ENCODE measurements around the gene S100A5.
A peak's percentile ranks its signal among the peaks of the same experiment; 100 is the strongest.

Gene S100A5

DNA sequence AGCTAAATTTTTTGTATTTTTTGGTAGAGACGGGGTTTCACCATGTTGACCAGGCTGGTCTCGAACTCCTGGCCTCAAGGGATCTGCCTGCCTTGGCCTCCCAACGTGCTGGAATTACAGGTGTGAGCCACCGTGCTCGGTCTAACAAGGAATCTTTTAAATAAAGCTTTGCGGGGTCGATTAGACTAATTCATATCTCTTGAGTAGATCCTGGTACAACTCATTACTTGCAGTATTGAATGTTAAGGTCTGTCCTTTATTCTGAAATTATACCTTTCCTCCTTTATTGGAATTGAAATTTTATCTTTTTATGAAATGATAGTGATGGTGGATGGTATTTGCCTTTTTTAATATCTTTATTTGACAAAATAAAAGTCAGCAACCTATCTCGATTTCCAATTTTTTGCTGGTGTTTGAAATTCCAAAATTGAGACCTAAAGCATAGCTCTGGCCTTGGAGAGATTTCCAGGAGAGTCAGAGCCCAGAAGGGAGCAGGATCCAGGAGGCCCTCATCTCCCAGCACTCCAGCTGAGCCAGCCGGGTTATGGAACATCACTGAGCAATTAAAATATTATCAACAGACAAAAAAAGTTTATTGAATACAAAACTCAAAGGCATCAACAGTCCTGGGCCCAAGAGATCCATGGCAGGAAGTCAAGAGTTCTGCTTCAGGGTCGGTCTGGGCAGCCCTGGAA is 20.2 kb upstream of the S100A5 start:
- no peak overlapping the region for H3K27ac Mint-ChIP-seq
- ATAC-seq (replicated peaks) (no peak), DNase-seq (no peak)
- peaks cover 10 to 11% of the 10 kb centered on the region in 2 donors for H3K4me1 Mint-ChIP-seq
- no peak overlapping the region for H3K4me3 Mint-ChIP-seq
- no peaks in the 10 kb centered on the region for H3K36me3 Mint-ChIP-seq
- no peaks in the 10 kb centered on the region for H3K27me3 Mint-ChIP-seq
- no peaks in the 10 kb centered on the region for H3K9me3 Mint-ChIP-seq

DNA sequence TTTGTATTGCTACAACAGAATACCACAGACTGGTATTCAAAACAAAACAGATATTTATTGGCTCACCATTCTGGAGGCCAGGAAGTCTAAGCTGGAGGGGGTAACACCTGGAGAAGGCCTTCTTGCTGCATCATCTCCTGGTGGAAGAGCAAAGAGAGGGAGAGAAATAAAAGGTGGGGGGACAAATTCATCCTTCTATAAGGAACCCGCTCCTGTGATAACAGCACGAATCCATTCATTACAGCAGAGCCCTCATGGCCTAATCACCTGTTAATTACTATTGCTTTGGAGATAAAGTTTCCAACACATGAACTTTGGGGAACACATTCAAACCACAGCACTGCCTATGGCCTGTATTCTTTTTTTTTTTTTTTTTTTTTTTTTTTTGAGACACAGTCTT is 19.5 kb upstream of the S100A5 start:
- no peaks in the 10 kb centered on the region for H3K36me3 Mint-ChIP-seq
- H3K27me3 Mint-ChIP-seq = no peaks in the 10 kb centered on the region
- DNase-seq (no peak), ATAC-seq (replicated peaks) (no peak)
- H3K9me3 Mint-ChIP-seq = no peaks in the 10 kb centered on the region
- H3K4me1 Mint-ChIP-seq = peaks cover 4% of the 10 kb centered on the region in 2 donors
- H3K27ac Mint-ChIP-seq = no peak overlapping the region
- no peak overlapping the region for H3K4me3 Mint-ChIP-seq

DNA sequence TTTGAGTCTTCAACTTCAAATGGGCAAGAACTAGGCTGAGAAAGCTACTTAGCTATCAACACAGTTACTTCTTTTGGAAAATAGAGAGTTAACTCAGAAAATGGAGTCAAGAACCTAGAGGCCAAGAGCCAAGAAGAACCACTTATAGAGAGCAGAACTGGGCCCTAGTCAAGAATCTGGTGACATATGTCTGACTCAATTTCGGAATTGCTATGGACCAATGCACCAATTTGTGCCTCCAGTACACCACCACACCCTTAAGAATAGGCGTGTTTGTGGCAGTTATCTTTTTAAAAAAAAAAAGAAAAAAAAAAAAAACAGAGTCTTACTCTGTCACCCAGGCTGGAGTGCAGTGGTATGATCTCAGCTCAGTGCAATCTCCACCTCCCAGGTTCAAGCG is 17.1 kb upstream of the S100A5 start:
- ATAC-seq (replicated peaks) (no peak), DNase-seq (no peak)
- Mint-ChIP-seq H3K9me3 (no peaks in the 10 kb centered on the region), H3K27ac (no peak overlapping the region), H3K4me3 (no peak overlapping the region), H3K4me1 (peaks cover 0 to 5% of the 10 kb centered on the region in 2 donors), H3K36me3 (no peaks in the 10 kb centered on the region), H3K27me3 (no peaks in the 10 kb centered on the region)

DNA sequence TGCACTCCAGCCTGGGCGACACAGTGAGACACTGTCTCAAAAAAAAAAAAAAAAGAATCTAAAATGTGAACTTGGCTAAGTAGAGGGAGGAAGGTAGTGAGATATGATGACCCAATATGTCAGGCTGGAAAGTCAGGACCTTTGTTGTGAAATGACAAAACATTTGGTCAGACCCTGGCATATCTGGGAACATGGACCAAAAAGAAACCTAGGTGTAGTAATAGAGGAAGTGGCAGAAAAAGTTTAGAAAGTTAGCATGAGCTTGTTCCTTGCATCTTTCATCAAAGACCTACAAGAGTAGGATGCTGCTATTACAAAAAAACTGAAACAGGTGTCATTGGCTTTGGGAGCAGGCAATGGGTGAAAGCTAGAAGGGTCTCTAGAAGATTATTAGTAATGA is 15.6 kb upstream of the S100A5 start:
- no peak for ATAC-seq (replicated peaks)
- H3K27me3 Mint-ChIP-seq = no peaks in the 10 kb centered on the region
- H3K9me3 Mint-ChIP-seq = no peaks in the 10 kb centered on the region
- H3K4me3 Mint-ChIP-seq = no peak overlapping the region
- H3K36me3 Mint-ChIP-seq = no peaks in the 10 kb centered on the region
- H3K4me1 Mint-ChIP-seq = peaks cover 0 to 5% of the 10 kb centered on the region in 2 donors
- no peak for DNase-seq
- no peak overlapping the region for H3K27ac Mint-ChIP-seq

DNA sequence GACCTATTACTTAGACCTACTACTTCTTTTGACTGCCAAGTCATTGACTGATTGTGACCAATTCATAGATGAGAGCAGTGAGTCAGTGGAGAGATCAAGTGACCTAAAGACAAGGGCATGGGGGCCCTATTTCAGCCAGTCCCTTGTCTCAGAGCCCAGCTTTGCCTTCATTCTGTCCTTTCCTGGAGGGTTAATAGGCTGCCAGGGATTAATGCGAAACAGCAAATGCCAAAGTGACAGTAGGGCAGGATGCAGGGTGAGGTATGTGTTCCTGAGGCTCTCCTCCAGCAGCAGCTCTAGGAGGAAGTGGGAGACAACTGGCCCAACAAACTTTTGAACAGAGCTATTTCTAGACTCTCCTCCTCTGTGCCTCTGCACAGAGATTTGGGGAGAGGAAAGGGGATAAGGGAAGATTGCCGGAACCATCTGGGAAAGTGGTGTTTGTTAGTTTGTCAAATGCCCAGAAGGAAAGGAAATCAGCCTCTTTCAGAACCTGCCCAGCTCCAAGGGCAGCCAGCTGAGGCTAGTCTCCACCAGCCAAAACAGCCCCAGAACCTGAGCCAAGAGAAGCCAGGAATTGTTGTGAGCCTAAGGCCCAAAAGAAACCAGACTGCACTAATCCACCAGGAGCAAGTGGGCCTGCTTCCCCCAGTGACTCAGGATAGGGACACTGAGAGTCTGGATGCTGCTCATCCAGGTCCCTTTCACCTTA is 13.3 kb upstream of the S100A5 start:
- no peaks in the 10 kb centered on the region for H3K9me3 Mint-ChIP-seq
- ATAC-seq (replicated peaks) = peak; percentile 18 to 31

DNA sequence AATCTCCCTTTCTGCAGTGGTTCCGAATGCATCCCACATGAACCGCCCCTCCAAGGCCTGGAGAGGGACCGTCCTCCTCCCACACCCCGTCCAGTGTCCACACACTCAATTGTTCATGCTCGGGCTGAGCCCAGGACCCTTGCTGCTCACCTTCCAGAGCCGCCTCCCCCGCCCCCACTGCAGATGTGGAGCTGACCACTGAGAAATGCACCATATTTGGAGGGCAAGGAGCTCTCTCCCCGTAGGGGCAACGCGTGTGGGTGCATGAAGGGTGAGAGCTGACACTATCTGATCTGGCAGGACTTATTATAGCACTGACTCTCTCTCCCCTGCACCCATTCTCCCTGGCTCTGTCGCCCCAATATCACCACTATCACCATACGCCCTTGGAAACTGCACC is 12.4 kb upstream of the S100A5 start:
- no peak overlapping the region for H3K4me3 Mint-ChIP-seq
- peaks cover 12 to 27% of the 10 kb centered on the region in 2 donors for H3K4me1 Mint-ChIP-seq
- no peaks in the 10 kb centered on the region for H3K9me3 Mint-ChIP-seq
- peaks cover 0 to 10% of the 10 kb centered on the region in 2 donors for H3K27me3 Mint-ChIP-seq
- ATAC-seq (replicated peaks) = no peak
- no peak overlapping the region for H3K27ac Mint-ChIP-seq
- H3K36me3 Mint-ChIP-seq = no peaks in the 10 kb centered on the region
- DNase-seq = no peak

More for the DNA sequence above, 13.3 kb upstream of the S100A5 start:
- Mint-ChIP-seq H3K36me3 (no peaks in the 10 kb centered on the region), H3K4me1 (peaks cover 6 to 22% of the 10 kb centered on the region in 2 donors), H3K4me3 (no peak overlapping the region), H3K27me3 (peaks cover 0 to 5% of the 10 kb centered on the region in 2 donors), H3K27ac (no peak overlapping the region)
- DNase-seq = no peak

DNA sequence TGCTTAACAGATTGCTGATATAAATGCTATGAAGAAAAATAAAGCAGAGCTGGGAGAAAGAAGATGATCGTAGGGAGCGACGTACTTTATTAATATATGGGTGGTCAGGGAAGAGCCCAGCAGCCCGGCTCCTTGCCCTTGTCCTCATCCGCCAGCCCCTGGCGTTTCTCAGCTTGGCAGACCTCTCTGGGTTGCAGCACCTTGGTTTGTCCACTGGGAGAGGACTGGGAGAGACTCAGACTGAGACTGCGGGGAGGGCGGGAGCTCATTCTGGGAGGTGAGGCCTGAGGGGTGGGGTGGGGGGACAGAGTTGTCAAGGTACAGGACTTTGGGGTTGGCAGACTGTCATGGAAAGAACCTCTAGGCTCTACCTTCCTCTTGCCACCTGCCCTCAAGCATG is 11.6 kb upstream of the S100A5 start:
- no peak for ATAC-seq (replicated peaks)
- DNase-seq = no peak
- H3K27ac Mint-ChIP-seq = no peak overlapping the region
- no peak overlapping the region for H3K4me3 Mint-ChIP-seq
- H3K9me3 Mint-ChIP-seq = no peaks in the 10 kb centered on the region
- peaks cover 12 to 27% of the 10 kb centered on the region in 2 donors for H3K4me1 Mint-ChIP-seq
- H3K36me3 Mint-ChIP-seq = no peaks in the 10 kb centered on the region
- H3K27me3 Mint-ChIP-seq = peaks cover 0 to 10% of the 10 kb centered on the region in 2 donors

DNA sequence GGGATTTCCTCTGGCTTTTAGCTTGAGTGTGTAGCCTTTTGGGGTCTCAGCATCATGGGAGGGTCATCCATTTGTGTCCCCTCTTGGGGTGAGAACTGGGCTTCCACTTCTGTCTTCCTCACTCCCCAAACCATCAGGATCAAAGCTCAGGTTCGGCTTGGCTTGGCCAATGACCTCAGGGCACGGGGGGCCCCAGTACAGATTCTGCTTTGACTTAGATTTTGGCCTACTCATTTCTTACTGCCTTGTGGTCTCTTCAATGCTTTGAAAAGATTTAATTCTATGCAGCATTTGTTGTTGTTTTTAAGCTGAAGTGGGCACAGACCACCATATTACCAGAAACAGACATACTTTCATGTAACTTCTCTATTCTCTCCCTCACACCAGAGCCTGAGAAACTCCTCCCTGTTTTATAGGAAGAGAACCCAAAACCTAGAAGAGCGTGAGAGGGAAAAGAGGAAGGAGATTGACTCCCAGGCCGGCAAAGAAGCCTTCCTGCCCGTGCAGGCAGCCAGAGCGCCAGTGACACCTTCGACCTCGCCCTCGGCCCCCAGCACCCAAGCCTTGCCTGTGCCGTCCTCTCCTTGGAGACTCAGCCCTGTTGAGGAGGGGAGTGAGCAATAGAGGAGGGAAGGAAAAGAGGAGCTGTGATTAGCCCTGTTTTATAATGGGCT is 10.2 kb upstream of the S100A5 start:
- ATAC-seq (replicated peaks) = no peak
- no peak overlapping the region for H3K4me3 Mint-ChIP-seq
- peaks cover 0 to 10% of the 10 kb centered on the region in 2 donors for H3K27me3 Mint-ChIP-seq
- peaks cover 15 to 35% of the 10 kb centered on the region in 2 donors for H3K4me1 Mint-ChIP-seq
- H3K27ac Mint-ChIP-seq = no peak overlapping the region
- no peak for DNase-seq
- no peaks in the 10 kb centered on the region for H3K36me3 Mint-ChIP-seq
- no peaks in the 10 kb centered on the region for H3K9me3 Mint-ChIP-seq

DNA sequence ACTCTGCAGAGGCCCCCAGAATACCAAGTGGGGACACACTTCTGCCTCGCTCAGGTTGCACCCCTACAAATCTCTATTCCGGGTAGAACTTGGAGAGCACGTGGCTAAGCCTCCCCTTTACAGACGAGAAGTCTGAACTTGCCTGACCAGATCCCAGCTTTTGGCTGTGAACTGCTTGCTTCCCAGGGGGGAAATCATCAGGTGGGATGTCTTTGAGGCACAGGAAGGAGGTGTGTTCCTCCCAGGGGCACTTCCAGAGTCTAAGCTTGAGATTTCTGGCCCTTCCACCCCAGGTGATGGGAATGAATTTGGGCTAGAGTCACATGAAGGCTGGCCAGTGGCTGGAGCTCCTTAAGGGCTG is 9.6 kb upstream of the S100A5 start:
- no peak overlapping the region for H3K27ac Mint-ChIP-seq
- no peak overlapping the region for H3K4me3 Mint-ChIP-seq
- ATAC-seq (replicated peaks) (no peak), DNase-seq (no peak)
- H3K27me3 Mint-ChIP-seq = peaks cover 0 to 13% of the 10 kb centered on the region in 2 donors
- peaks cover 21 to 41% of the 10 kb centered on the region in 2 donors for H3K4me1 Mint-ChIP-seq
- H3K9me3 Mint-ChIP-seq = no peaks in the 10 kb centered on the region
- peaks cover 0 to 5% of the 10 kb centered on the region in 2 donors for H3K36me3 Mint-ChIP-seq

DNA sequence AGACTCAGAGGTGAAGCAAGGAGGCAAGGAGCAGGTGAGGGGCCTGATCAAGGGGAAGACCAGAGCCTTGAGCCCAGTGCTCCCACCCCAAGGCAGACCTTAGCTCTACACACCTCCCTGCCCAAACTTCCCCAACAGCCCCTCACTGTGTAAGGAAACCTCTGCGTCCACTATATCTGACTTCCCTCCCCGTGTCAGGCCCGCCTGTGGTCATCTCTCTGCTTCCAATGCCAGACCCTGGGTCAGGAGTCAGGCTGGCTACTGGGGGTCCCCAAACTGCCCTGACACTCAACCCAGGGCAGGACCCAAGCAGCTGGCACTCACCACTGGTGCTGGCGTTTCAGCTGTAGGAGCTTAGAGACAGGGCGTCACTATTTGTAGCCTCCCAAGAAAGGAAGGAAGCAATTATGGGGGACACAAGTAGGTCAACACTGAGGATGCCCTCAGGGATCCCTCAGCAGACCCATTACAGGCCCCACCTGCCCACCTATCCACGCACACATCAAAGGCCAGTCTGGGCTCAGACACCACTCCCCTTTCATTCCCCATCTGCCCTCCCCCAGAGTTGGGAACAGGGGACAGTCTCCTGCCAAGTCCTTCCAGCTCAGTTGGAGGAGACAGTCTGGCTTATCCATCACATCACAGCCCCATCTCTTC is 9.1 kb upstream of the S100A5 start:
- no peak overlapping the region for H3K27ac Mint-ChIP-seq
- H3K4me1 Mint-ChIP-seq = peaks cover 26 to 46% of the 10 kb centered on the region in 2 donors
- no peaks in the 10 kb centered on the region for H3K9me3 Mint-ChIP-seq
- DNase-seq (no peak), ATAC-seq (replicated peaks) (no peak)
- H3K36me3 Mint-ChIP-seq = peaks cover 1 to 10% of the 10 kb centered on the region in 2 donors
- H3K27me3 Mint-ChIP-seq = peaks cover 0 to 13% of the 10 kb centered on the region in 2 donors
- H3K4me3 Mint-ChIP-seq = no peak overlapping the region

DNA sequence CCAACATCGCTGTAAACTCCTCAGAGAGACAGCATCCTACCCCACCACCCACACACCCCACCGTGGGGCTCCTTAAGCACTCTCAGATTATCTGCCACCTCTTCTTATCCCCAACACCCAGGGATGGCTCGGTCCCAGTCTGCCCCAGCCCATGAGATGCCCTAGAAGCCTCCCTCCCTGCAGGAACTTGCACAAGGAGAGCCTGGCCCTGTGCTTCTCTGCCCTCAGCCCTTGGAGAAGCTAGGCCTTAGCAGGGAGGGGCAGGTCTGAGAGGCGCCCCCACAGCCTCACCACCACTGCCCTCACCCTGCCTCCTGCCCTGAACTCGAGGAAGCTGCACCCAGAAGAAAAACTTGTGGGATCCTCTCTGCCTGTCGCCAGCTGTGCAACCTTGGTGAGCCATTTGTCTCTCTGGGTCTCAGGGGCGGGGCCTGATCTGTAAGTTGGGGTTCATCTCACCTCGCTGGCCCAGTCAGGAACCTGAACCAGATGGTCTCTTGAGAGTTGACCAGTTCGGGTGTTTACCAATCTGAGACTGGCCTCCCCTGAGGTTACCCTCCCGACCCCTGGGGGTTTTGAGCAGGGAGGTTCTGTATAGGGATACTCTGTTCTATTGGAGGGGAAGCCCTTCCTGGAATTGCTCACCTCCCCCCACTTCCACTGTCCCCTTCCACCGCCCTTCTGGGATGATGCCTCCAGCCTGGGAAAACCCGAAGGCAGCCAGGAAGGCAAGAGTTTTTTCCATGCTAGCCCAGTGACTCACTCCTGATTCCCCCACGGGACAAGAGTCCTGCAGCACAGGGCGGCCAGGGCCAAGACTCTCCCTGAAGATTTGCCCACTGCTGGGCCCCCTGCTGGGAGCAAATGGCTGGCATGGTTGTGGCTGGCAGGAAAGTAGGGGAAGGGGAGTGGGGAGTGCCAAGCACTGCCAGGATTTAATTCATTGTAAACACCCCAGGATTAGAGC is 8.3 kb upstream of the S100A5 start, which contains the start of gene S100A3:
Gene S100A3, minus strand, starts transcription at position 537 of the 967 bp plus-strand sequence. CDS start 773 bp downstream, outside the sequence.
- Mint-ChIP-seq H3K9me3 (peaks cover 0 to 1% of the 10 kb centered on the region in 2 donors), H3K36me3 (peaks cover 3 to 19% of the 10 kb centered on the region in 2 donors), H3K27me3 (peaks cover 0 to 13% of the 10 kb centered on the region in 2 donors), H3K4me3 (no peak within 1 kb of the TSS), H3K27ac (peak within 1 kb of the TSS; percentile 14), H3K4me1 (peaks cover 32 to 50% of the 10 kb centered on the region in 2 donors)
- ATAC-seq (replicated peaks) (no peak), DNase-seq (no peak)

DNA sequence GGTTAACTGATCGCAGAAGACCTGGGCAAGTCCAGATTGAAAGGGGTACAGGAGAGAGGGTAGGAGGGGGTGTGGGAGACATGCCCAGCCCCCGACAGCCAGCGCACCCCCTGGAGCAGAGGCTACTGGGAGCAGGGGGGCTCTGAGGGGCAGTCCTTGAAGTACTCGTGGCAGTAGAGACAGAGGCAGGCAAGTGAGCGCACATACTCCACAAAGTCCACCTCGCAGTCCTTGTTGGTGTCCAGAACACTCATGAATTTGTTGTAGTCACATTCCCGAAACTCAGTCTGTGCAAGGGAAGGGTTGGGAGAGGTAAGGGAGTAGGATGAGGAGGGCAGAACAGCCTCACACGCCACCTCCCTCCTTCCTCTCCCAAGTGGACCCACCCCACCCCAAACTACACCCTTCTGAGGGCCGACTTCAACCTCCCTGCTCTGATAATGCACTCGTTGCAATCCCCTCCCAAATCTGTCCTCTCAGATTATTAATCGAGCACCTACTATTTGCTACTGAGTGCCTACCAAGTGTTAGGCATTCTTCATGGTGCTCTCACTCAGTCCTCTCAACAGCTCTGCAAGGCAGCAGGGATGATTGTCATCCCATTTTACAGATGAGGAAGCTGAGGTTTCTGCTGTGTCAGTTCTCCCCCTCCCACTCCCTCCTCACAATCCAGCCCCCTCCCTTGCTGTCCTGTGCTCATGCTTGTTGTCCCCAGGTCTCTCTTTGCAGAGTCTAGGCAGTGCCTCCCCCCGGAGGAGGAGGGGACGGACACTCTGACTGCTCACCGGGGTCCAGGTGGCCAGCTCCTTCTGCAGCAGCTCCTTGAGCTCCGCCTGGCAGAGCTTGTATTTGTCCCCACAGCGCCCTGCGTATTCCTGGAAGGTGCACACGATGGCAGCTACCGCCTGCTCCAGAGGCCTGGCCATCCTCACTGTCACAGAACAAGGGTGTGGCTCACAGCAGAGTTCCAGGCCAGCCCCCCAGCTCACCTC is 7.1 kb upstream of the S100A5 start:
- Mint-ChIP-seq H3K27me3 (peaks cover 0 to 13% of the 10 kb centered on the region in 2 donors), H3K36me3 (peaks cover 12 to 30% of the 10 kb centered on the region in 2 donors), H3K9me3 (peaks cover 0 to 1% of the 10 kb centered on the region in 2 donors), H3K27ac (no peak overlapping the region), H3K4me3 (no peak overlapping the region), H3K4me1 (peaks cover 33 to 55% of the 10 kb centered on the region in 2 donors)
- DNase-seq (no peak), ATAC-seq (replicated peaks) (no peak)

All from stimulated activated naive B cell treated with anti-CD40 and anti-IgM and Interleukin-4, amounts not matched to agents 10 μg/mL and 1 μg/mL and 100 μg/mL, for 72 hours (primary cell).